Mesenchymal stem cell (in vitro differentiated cells and primary cell): Measurements from ENCODE around the gene ZNF24.

Experiments
- DNase-seq: peaks from one replicate; pipeline ENCODE4 v3.0.0-alpha.2; 2013
- H2AFZ ChIP-seq: one replicate; pipeline ENCODE4 v1.6.1; 2013; ENCODE audit warnings: low read depth, mild to moderate bottlenecking, control low read depth, inconsistent platforms, low read length, moderate library complexity
- H2AK5ac ChIP-seq: 2 replicates; pipeline ENCODE4 v1.6.1; 2013; ENCODE audit warnings: low read length, moderate library complexity, mild to moderate bottlenecking, inconsistent platforms; ENCODE audit not compliant: severe bottlenecking
- H2BK120ac ChIP-seq: one replicate; pipeline ENCODE4 v1.6.1; 2013; ENCODE audit warnings: low read depth, mild to moderate bottlenecking, inconsistent platforms, low read length, moderate library complexity
- H2BK12ac ChIP-seq, 2 experiments: one replicate each; pipeline ENCODE4 v1.6.1; 2013; ENCODE audit warnings: inconsistent platforms in 2 of 2, low read length in 2 of 2, mild to moderate bottlenecking in 2 of 2, moderate library complexity in 2 of 2, control low read depth in 1 of 2
- H2BK15ac ChIP-seq: one replicate; pipeline ENCODE4 v1.6.1; 2013; ENCODE audit warnings: mild to moderate bottlenecking, low read depth, inconsistent platforms; ENCODE audit not compliant: poor library complexity, severe bottlenecking
- H2BK5ac ChIP-seq: 2 replicates; pipeline ENCODE4 v1.6.1; 2013; ENCODE audit warnings: low read depth, mild to moderate bottlenecking, low read length, control low read depth, inconsistent platforms; ENCODE audit not compliant: poor library complexity, severe bottlenecking
- H3K14ac ChIP-seq, 2 experiments: one replicate each; pipeline ENCODE4 v1.6.1; 2013; ENCODE audit warnings: inconsistent platforms in 2 of 2, low read length in 2 of 2, control low read depth in 1 of 2, mild to moderate bottlenecking in 1 of 2, moderate library complexity in 1 of 2
- H3K18ac ChIP-seq, 2 experiments: one replicate each; pipeline ENCODE4 v1.6.1; 2013; ENCODE audit warnings: inconsistent platforms in 2 of 2, low read length in 2 of 2, control low read depth in 1 of 2, low read depth in 1 of 2, mild to moderate bottlenecking in 1 of 2
- H3K23ac ChIP-seq, 2 experiments: one replicate each; pipeline ENCODE4 v1.6.1; 2013; ENCODE audit warnings: inconsistent platforms in 2 of 2, low read length in 2 of 2, mild to moderate bottlenecking in 2 of 2, moderate library complexity in 2 of 2, control low read depth in 1 of 2
- H3K27ac ChIP-seq: 2 replicates; pipeline ENCODE4 v1.5.1; 2013; ENCODE audit warnings: mild to moderate bottlenecking, moderate library complexity, low read length, control low read depth, inconsistent platforms; ENCODE audit not compliant: poor library complexity, severe bottlenecking
- H3K27me3 ChIP-seq, 2 experiments: 2 replicates each; pipeline versions ENCODE4 v1.6.1 to v1.7.0; 2013; ENCODE audit warnings: low read length in 2 of 2, mild to moderate bottlenecking in 2 of 2, moderate library complexity in 2 of 2, control low read depth in 1 of 2, inconsistent platforms in 1 of 2; ENCODE audit not compliant: control insufficient read depth in 1 of 2, insufficient read depth in 1 of 2
- H3K36me3 ChIP-seq, 2 experiments: 2 replicates each; pipeline versions ENCODE4 v1.6.1 to v1.7.0; 2013; ENCODE audit warnings: low read length in 2 of 2, control low read depth in 1 of 2, inconsistent platforms in 1 of 2, low read depth in 1 of 2, mild to moderate bottlenecking in 1 of 2; ENCODE audit not compliant: insufficient read depth in 2 of 2, control insufficient read depth in 1 of 2
- H3K4ac ChIP-seq, 2 experiments: one replicate each; pipeline ENCODE4 v1.6.1; 2013; ENCODE audit warnings: inconsistent platforms in 2 of 2, low read length in 2 of 2, mild to moderate bottlenecking in 2 of 2, moderate library complexity in 2 of 2, control low read depth in 1 of 2, low read depth in 1 of 2
- H3K4me1 ChIP-seq: 2 replicates; pipeline ENCODE4 v1.6.1; 2013; ENCODE audit warnings: low read depth, low read length, control low read depth; ENCODE audit not compliant: control insufficient read depth, insufficient read depth
- H3K4me2 ChIP-seq: 2 replicates; pipeline ENCODE4 v1.6.1; 2013; ENCODE audit warnings: low read length, mild to moderate bottlenecking, inconsistent platforms; ENCODE audit not compliant: poor library complexity, severe bottlenecking
- H3K4me3 ChIP-seq, 2 experiments: 2 replicates each; pipeline versions ENCODE4 v1.5.1 to v1.7.0; 2013; ENCODE audit warnings: low read length in 2 of 2, mild to moderate bottlenecking in 2 of 2, control low read depth in 1 of 2, low read depth in 1 of 2; ENCODE audit not compliant: insufficient read depth in 1 of 2
- H3K79me1 ChIP-seq: replicated peaks from 2 replicates; pipeline ENCODE4 v1.6.1; 2013; ENCODE audit warnings: mild to moderate bottlenecking, control low read depth, low read length, inconsistent platforms; ENCODE audit not compliant: poor library complexity, severe bottlenecking
- H3K9ac ChIP-seq: 2 replicates; pipeline ENCODE4 v1.7.0; 2013; ENCODE audit warnings: mild to moderate bottlenecking, low read length, moderate library complexity
- H3K9me3 ChIP-seq: 2 replicates; pipeline ENCODE4 v1.7.0; 2013; ENCODE audit warnings: mild to moderate bottlenecking, low read length; ENCODE audit not compliant: control insufficient read depth
- H4K8ac ChIP-seq: one replicate; pipeline ENCODE4 v1.6.1; 2013; ENCODE audit warnings: inconsistent platforms, mild to moderate bottlenecking, low read length, moderate library complexity
- H4K91ac ChIP-seq: one replicate; pipeline ENCODE4 v1.6.1; 2013; ENCODE audit warnings: mild to moderate bottlenecking, low read length, inconsistent platforms
- WGBS: methylation state at CpG from one replicate; pipeline ENCODE4 v1.1.7; 2013; ENCODE audit warnings: mixed read lengths; 5-methylcytosine and 5-hydroxymethylcytosine counted together

ZNF24 gene

GRCh38 chr18:35376393-35376741 lies 32.1 kb upstream of the ZNF24 start:
- Histone ChIP-seq H2BK15ac (no peak overlapping the region), H3K23ac (peak overlapping the region in 1 of 2 experiments; percentile 90), H3K9me3 (no peaks in the 10 kb centered on the region), H3K18ac (peak overlapping the region; percentile 25 to 88), H3K4me1 (peaks cover 7% of the 10 kb centered on the region), H3K4me3 (peak overlapping the region; percentile 79 to 81), H2BK120ac (no peak overlapping the region), H2BK12ac (no peak overlapping the region), H4K91ac (peak overlapping the region; percentile 91), H2AFZ (peak overlapping the region; percentile 99), H3K4ac (peak overlapping the region; percentile 1 to 27), H3K36me3 (peaks cover 0 to 4% of the 10 kb centered on the region in 2 experiments), H3K4me2 (peak overlapping the region; percentile 98), H3K27ac (no peak overlapping the region), H2AK5ac (no peak overlapping the region), H3K9ac (peak overlapping the region; percentile 76), H2BK5ac (no peak overlapping the region), H3K14ac (no peak overlapping the region), H4K8ac (peak overlapping the region; percentile 96), H3K27me3 (peaks cover 12 to 17% of the 10 kb centered on the region in 2 experiments), H3K79me1 (peaks cover 5% of the 10 kb centered on the region)
- WGBS: 14% methylated on average over 13 of the region's 13 CpGs
- DNase-seq: peak; percentile 22

DNA sequence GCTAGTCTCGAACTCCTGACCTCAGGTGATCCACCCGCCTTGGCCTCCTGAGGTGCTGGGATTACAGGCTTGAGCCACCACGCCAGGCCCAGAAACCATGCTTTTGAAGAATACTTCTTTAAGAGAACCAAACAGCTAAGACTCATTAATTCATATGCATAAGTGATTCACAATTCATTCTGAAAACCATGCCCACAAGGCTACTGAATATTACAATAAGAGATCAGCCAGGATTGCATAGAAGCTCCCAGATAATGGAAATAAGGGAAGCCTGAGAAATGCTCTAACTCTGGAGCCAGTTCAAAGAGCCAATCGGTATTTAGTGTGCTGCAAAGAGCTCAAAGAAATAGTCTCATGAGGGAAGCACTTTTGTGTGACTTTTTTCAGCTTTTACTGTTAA lies 30.5 kb upstream of the ZNF24 start:
- no peak overlapping the region for H2BK15ac ChIP-seq
- peaks cover 7% of the 10 kb centered on the region for H3K4me1 ChIP-seq
- no peak for DNase-seq
- H3K14ac ChIP-seq: no peak overlapping the region
- peaks cover 5% of the 10 kb centered on the region for H3K79me1 ChIP-seq
- no peak overlapping the region for H3K18ac ChIP-seq
- no peak overlapping the region for H2BK12ac ChIP-seq
- H3K4ac ChIP-seq: no peak overlapping the region
- no peak overlapping the region for H3K27ac ChIP-seq
- no peak overlapping the region for H3K4me3 ChIP-seq
- H4K91ac ChIP-seq: no peak overlapping the region
- H3K36me3 ChIP-seq: peaks cover 0 to 4% of the 10 kb centered on the region in 2 experiments
- no peak overlapping the region for H2BK120ac ChIP-seq
- WGBS: 94% methylated on average over 4 of the region's 4 CpGs
- no peak overlapping the region for H3K23ac ChIP-seq
- H3K9ac ChIP-seq: no peak overlapping the region
- no peak overlapping the region for H3K4me2 ChIP-seq
- H2AK5ac ChIP-seq: no peak overlapping the region
- no peak overlapping the region for H2BK5ac ChIP-seq
- H3K9me3 ChIP-seq: no peaks in the 10 kb centered on the region
- no peak overlapping the region for H2AFZ ChIP-seq
- H3K27me3 ChIP-seq: peaks cover 12 to 17% of the 10 kb centered on the region in 2 experiments
- H4K8ac ChIP-seq: no peak overlapping the region

DNA sequence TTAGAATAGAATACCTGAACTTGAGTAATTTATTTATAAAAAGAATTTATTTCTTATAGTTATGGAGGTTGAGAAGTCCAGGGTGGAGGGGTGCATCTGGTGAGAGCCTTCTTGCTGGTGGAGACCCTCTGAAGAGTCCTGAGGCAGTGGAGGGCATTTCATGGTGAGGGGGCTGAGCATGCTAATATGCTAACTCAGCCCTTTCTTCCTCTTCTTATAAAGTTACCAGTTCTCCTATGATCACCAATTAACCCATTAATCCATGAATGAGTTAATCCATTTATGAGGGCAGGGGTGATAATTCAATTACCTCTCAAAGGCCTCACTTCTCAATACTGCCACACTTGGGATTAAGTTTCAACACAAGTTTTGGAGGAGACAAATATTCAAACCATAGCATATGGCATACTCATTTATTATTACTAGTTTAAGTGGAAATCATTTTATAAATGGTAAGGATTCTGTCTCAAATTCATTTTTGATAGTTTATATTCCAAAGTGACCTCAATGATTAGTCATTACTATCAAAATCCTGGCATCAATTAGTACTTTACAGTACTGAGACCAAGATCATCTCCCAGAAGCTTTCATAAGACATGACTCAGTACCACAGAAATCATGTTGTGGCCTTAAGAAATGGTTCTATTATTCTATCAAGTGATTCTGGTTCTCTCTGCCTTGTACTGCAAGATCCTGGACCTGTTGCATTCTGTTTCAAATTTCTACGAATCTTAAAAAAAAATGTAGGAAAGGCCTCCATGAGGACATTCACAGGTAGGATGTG lies 27.4 kb upstream of the ZNF24 start:
- no peak overlapping the region for H3K4me2 ChIP-seq
- H2BK15ac ChIP-seq: no peak overlapping the region
- H2BK12ac ChIP-seq: no peak overlapping the region
- no peak overlapping the region for H4K8ac ChIP-seq
- no peak overlapping the region for H2BK120ac ChIP-seq
- H3K79me1 ChIP-seq: peaks cover 4% of the 10 kb centered on the region
- H2BK5ac ChIP-seq: no peak overlapping the region
- DNase-seq: no peak
- H2AFZ ChIP-seq: no peak overlapping the region
- H3K27ac ChIP-seq: no peak overlapping the region
- peaks cover 0 to 16% of the 10 kb centered on the region in 2 experiments for H3K27me3 ChIP-seq
- H3K23ac ChIP-seq: no peak overlapping the region
- H4K91ac ChIP-seq: no peak overlapping the region
- WGBS: 97% methylated on average over 1 of the region's 1 CpG
- H2AK5ac ChIP-seq: no peak overlapping the region
- no peak overlapping the region for H3K14ac ChIP-seq
- peak overlapping the region in 1 of 2 experiments; percentile 55 for H3K4me3 ChIP-seq
- H3K18ac ChIP-seq: no peak overlapping the region
- H3K4ac ChIP-seq: no peak overlapping the region
- peaks cover 4% of the 10 kb centered on the region for H3K4me1 ChIP-seq
- H3K9me3 ChIP-seq: no peaks in the 10 kb centered on the region
- peaks cover 0 to 4% of the 10 kb centered on the region in 2 experiments for H3K36me3 ChIP-seq
- peak overlapping the region; percentile 74 for H3K9ac ChIP-seq

DNA sequence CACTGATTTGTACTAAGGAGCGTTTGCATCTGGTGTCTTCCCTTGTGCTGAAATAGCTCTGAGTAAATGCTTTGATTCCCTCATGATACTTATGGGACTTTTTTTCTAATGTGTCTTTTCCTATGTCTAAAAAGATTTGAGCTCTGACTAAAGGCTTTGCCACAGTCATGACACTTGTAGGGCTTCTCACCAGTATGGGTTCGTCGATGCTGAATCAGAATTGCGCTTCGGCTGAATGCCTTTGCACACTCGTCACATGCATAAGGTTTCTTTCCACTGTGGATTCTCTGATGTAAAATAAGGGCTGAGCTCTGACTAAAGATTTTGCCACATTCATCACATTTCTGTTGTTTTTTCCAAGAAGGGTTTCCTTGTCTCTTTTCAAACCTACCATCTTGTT lies 24.9 kb upstream of the ZNF24 start:
- Histone ChIP-seq H3K4ac (no peak overlapping the region), H3K4me2 (no peak overlapping the region), H3K9me3 (no peaks in the 10 kb centered on the region), H4K8ac (no peak overlapping the region), H3K14ac (no peak overlapping the region), H3K4me1 (no peaks in the 10 kb centered on the region), H3K18ac (no peak overlapping the region), H2AFZ (no peak overlapping the region), H3K9ac (no peak overlapping the region), H3K36me3 (peaks cover 0 to 4% of the 10 kb centered on the region in 2 experiments), H4K91ac (no peak overlapping the region), H2BK15ac (no peak overlapping the region), H3K27ac (no peak overlapping the region), H2AK5ac (no peak overlapping the region), H3K27me3 (peaks cover 0 to 8% of the 10 kb centered on the region in 2 experiments), H2BK120ac (no peak overlapping the region), H3K4me3 (no peak overlapping the region), H2BK12ac (no peak overlapping the region), H3K23ac (no peak overlapping the region), H3K79me1 (no peaks in the 10 kb centered on the region), H2BK5ac (no peak overlapping the region)
- no peak for DNase-seq
- WGBS: 98% methylated on average over 6 of the region's 6 CpGs
